Skeletal muscle tissue (tissue), 4 donors: ENCODE measurements around the gene USB1. TPM values are rescaled to one million over a fixed set of nuclear protein-coding genes. Genes with fewer than 3 reads are reported as not detected.

Source experiments
- H3K27ac ChIP-seq: one replicate; pipeline ENCODE4 v1.7.0; 2013; ENCODE audit warnings: mild to moderate bottlenecking, low read depth, low read length, inconsistent platforms
- H3K27me3 ChIP-seq, 3 donors: one replicate each; pipeline ENCODE4 v1.7.0; 2013; ENCODE audit warnings: low read length in 3 of 3; ENCODE audit not compliant: control insufficient read depth in 3 of 3, insufficient read depth in 3 of 3
- H3K36me3 ChIP-seq, 3 donors: one replicate each; pipeline ENCODE4 v1.7.0; 2013; ENCODE audit warnings: low read length in 3 of 3; ENCODE audit not compliant: control insufficient read depth in 3 of 3, insufficient read depth in 3 of 3
- H3K4me1 ChIP-seq, 3 donors: one replicate each; pipeline ENCODE4 v1.7.0; 2013; ENCODE audit warnings: low read length in 3 of 3, mild to moderate bottlenecking in 3 of 3; ENCODE audit not compliant: control insufficient read depth in 3 of 3, insufficient read depth in 3 of 3
- H3K4me3 ChIP-seq, 3 donors: one replicate each; pipeline ENCODE4 v1.7.0; 2013; ENCODE audit warnings: low read length in 3 of 3
- H3K9ac ChIP-seq, 3 donors: one replicate each; pipeline ENCODE4 v1.7.0; 2013; ENCODE audit warnings: low read length in 3 of 3, mild to moderate bottlenecking in 3 of 3, moderate library complexity in 2 of 3, low read depth in 1 of 3
- H3K9me3 ChIP-seq, 3 donors: one replicate each; pipeline ENCODE4 v1.7.0; 2013; ENCODE audit warnings: low read length in 3 of 3; ENCODE audit not compliant: control insufficient read depth in 3 of 3
- total RNA-seq: library from RNA; depleted of rRNA; stranded (reverse); fragments of >200 nt; gene quantifications from one replicate; pipeline ENCODE4 v1.2.3, GENCODE V29; 2014
- donor health status: Osteomylitis.

USB1 gene
- total RNA-seq, 1 donor from 2014 or later = 2.1 TPM

DNA sequence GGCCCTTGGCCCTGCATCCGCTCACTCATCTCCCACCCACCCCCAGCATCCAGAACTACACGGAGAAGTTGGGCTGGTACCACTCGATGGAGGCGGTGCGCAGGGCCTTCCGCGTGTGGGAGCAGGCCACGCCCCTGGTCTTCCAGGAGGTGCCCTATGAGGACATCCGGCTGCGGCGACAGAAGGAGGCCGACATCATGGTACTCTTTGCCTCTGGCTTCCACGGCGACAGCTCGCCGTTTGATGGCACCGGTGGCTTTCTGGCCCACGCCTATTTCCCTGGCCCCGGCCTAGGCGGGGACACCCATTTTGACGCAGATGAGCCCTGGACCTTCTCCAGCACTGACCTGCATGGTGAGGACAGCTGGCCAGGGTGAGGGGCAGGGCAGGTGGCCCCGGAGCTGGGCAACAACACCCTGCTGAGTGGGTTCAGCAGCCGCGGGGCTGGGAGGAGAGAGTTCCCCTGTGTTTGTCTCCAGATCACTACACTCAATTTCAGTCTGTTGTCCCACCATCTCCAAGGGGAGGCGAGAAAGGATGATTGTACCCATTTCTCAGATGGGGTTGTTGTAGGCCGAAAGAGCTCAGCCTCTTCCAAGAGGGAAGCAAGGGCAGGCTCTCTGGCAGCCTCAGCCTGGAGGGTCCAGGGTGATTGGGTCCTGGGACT is 38.8 kb downstream of the USB1 start:
- Histone ChIP-seq H3K27ac (no peak overlapping the region), H3K9ac (no peak overlapping the region), H3K36me3 (peaks cover 36 to 60% (median 39%) of the 10 kb centered on the region in 3 donors), H3K27me3 (no peaks in the 10 kb centered on the region), H3K4me3 (no peak overlapping the region), H3K9me3 (no peaks in the 10 kb centered on the region), H3K4me1 (peaks cover 8 to 19% (median 17%) of the 10 kb centered on the region in 3 donors)

DNA sequence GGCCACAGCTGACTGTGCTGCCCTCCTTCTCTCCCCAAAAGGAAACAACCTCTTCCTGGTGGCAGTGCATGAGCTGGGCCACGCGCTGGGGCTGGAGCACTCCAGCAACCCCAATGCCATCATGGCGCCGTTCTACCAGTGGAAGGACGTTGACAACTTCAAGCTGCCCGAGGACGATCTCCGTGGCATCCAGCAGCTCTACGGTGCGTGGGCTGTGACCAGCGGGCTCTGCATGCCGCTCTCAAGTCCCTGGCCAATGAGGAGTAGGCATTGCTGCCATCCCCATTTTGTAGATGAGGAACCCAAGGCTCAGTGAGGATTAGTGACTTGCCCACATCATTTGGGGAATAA is 39.3 kb downstream of the USB1 start:
- no peak overlapping the region for H3K9ac ChIP-seq
- no peak overlapping the region for H3K4me3 ChIP-seq
- H3K27ac ChIP-seq = no peak overlapping the region
- peaks cover 8 to 14% (median 13%) of the 10 kb centered on the region in 3 donors for H3K4me1 ChIP-seq
- H3K9me3 ChIP-seq = no peaks in the 10 kb centered on the region
- peaks cover 36 to 63% (median 39%) of the 10 kb centered on the region in 3 donors for H3K36me3 ChIP-seq
- no peaks in the 10 kb centered on the region for H3K27me3 ChIP-seq

DNA sequence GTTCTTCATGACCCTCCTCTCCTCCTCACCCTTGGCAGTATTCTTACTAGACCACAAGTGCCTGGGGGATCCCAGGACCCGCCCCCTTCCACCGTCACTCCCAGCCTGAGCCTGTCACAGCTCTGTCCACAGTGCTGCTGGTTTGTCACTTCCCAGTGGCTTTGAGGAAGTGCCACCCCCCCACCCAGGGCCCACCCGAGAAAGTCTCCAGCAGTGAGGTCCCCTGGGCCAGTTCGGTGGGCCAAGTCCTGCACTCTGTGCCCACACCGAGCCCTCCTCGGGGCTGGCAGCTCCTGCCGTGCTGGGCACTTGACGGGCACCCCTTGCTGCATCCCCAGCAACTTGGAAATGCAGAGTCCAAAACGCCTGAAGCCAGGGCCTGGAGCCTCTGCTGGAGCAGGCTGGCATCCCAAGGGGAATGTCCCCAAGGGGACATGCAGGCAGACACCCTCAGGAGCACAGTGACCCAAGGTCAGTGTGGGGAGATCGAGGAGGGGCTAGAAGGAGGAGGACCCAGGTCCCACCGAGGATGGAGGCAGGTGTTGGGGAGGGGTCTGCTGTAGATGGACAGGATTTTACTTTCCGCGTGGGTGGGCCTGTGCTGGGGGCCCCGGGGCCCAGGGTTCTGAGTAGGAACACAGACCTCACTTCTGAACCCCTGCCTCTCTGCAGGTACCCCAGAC is 39.9 kb downstream of the USB1 start:
- H3K4me1 ChIP-seq = peaks cover 4 to 8% (median 7%) of the 10 kb centered on the region in 3 donors
- H3K9ac ChIP-seq = no peak overlapping the region
- no peak overlapping the region for H3K4me3 ChIP-seq
- H3K27ac ChIP-seq = no peak overlapping the region
- H3K9me3 ChIP-seq = no peaks in the 10 kb centered on the region
- H3K27me3 ChIP-seq = no peaks in the 10 kb centered on the region
- peaks cover 36 to 63% (median 39%) of the 10 kb centered on the region in 3 donors for H3K36me3 ChIP-seq

DNA sequence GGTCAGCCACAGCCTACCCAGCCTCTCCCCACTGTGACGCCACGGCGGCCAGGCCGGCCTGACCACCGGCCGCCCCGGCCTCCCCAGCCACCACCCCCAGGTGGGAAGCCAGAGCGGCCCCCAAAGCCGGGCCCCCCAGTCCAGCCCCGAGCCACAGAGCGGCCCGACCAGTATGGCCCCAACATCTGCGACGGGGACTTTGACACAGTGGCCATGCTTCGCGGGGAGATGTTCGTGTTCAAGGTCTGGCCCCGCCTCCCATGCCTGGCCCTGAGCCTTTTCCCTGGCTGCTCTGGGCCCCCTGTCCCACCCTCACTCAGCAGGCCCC is 40.4 kb downstream of the USB1 start:
- Histone ChIP-seq H3K4me3 (no peak overlapping the region), H3K9me3 (no peaks in the 10 kb centered on the region), H3K27me3 (no peaks in the 10 kb centered on the region), H3K27ac (no peak overlapping the region), H3K9ac (no peak overlapping the region), H3K4me1 (peaks cover 2 to 3% (median 2%) of the 10 kb centered on the region in 3 donors), H3K36me3 (peaks cover 36 to 63% (median 39%) of the 10 kb centered on the region in 3 donors)

DNA sequence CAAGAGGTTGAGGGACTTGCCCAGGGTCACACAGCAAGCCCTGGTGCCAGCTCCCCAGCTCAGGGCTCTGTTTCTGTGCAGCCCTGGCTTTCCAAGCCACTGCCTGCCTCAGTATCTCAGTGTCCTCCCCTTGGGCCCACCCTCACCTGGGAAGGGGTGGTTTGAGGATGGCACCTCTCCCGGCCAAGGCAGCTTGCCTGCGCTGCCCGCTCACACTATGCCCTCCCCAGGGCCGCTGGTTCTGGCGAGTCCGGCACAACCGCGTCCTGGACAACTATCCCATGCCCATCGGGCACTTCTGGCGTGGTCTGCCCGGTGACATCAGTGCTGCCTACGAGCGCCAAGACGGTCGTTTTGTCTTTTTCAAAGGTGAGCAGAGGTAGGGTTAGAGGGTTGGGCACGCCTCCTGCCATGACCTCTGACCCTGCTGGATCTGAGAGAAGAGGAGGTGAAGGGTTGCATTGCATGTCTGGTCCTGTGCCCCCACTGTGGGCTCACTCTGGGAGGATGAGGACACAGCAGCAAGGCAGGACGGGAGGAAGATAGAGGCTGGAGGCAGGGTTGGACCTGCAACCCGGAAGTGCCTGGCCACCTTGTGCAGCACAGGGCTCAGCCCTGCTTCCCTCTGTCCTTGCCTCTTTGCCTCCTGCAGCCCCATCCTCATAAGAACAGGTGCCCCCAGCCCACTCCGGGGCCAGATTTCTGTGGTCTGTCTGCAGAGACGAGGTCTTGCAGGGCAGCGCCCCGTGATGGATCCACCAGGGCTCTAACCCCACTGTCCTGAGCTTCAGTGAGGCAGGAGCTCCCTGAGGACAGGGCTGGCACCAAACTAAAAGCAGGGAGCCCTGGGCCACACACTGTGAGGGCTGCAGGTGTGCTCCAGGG is 41.0 kb downstream of the USB1 start:
- H3K27me3 ChIP-seq = no peaks in the 10 kb centered on the region
- no peak overlapping the region for H3K9ac ChIP-seq
- peaks cover 4 to 5% (median 5%) of the 10 kb centered on the region in 3 donors for H3K4me1 ChIP-seq
- no peaks in the 10 kb centered on the region for H3K9me3 ChIP-seq
- peaks cover 36 to 63% (median 39%) of the 10 kb centered on the region in 3 donors for H3K36me3 ChIP-seq
- no peak overlapping the region for H3K4me3 ChIP-seq
- no peak overlapping the region for H3K27ac ChIP-seq

DNA sequence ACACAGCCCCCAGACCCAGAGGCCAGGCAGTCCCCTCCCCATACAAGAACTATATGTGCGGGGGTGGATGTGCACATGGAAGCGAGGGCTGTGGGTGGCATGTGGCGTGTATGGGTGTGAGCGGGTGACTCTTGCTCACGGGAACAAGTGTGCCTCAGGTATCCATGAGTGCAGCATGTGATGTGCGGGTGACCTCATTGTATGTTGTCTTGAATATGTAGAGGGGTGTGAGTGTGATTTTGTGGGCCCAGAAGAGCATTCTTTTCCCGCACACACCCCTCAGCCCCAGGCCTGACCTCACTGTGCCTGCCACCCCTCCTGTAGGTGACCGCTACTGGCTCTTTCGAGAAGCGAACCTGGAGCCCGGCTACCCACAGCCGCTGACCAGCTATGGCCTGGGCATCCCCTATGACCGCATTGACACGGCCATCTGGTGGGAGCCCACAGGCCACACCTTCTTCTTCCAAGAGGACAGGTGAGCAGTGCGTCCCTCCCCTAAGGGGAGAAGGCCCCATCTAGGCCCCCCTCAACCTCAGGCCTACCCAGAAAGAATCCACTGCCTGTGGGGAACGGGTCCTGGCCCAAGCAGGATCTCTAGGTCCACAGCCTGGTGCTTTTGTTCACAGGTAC is 41.8 kb downstream of the USB1 start:
- Histone ChIP-seq H3K9ac (no peak overlapping the region), H3K9me3 (no peaks in the 10 kb centered on the region), H3K4me3 (no peak overlapping the region), H3K36me3 (peaks cover 36 to 60% (median 39%) of the 10 kb centered on the region in 3 donors), H3K27ac (no peak overlapping the region), H3K4me1 (peaks cover 6 to 9% (median 7%) of the 10 kb centered on the region in 3 donors), H3K27me3 (no peaks in the 10 kb centered on the region)

DNA sequence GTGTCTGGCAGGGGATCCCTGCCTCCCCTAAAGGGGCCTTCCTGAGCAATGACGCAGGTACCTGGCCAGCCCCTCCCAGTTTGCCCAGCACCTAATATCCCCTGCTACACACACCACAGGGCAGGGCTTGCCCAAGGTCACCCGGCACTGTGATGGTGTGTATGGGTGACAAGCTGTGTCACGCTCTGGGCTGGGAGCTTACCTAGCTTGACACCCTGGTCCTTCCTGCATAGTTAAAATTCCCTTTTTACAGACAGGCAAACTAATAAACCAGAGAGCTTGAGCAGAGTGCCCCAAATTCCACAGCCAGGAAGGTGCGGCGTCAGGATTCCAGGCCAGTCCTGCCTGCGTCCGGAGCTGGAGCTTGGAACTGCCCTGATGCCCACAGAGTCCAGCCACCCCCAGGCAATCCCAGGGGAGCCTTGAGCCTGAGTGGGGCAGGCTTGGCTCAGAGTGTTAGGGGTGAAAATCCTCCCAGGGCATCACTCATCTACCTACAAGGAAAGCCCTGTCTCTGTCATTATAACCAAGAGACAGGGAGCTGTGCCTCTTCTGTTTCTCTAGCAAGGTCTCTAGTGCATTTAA is 42.5 kb downstream of the USB1 start:
- Histone ChIP-seq H3K9ac (no peak overlapping the region), H3K27ac (no peak overlapping the region), H3K9me3 (no peaks in the 10 kb centered on the region), H3K27me3 (no peaks in the 10 kb centered on the region), H3K36me3 (peaks cover 31 to 55% (median 36%) of the 10 kb centered on the region in 3 donors), H3K4me1 (peaks cover 6 to 11% (median 9%) of the 10 kb centered on the region in 3 donors), H3K4me3 (no peak overlapping the region)

DNA sequence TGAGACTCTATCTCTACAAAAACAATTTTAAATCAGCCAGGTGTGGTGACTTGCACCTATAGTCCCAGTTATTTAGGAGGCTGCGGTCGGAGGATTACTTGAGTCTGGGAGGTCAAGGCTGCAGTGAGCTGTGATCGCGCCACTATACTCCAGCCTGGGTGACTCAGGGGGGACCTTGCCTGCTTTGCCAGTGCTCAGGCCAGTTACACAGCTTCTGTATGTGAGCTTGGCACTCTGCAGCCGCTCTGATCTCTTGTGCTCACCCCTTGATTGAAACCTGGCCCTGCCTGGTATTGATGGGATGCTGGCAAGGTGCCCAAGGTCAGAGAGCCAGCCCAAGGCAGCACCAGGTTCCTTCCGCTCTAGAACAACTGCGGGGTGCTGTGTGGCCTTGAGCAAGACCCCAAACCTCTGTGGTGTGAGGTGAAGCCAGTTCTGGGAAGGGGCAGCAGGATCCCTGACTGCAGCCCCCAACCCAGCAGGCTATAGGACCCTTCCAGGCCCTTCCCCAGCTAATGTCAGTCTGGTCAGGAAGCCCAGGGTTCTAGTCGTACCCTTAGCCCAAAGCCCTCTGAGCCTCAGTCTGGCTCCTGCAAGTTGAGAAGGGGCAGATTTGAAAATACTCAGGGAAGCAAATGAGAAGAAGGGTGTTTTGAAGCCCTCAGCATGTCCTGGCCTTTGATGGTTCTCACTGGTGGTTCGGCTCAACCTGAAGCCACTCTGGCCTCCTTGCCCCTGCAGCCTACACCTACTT is 43.2 kb downstream of the USB1 start:
- H3K4me3 ChIP-seq = no peak overlapping the region
- H3K27me3 ChIP-seq = no peaks in the 10 kb centered on the region
- no peaks in the 10 kb centered on the region for H3K9me3 ChIP-seq
- no peak overlapping the region for H3K27ac ChIP-seq
- peaks cover 11 to 19% (median 16%) of the 10 kb centered on the region in 3 donors for H3K4me1 ChIP-seq
- H3K9ac ChIP-seq = no peak overlapping the region
- H3K36me3 ChIP-seq = peaks cover 31 to 49% (median 36%) of the 10 kb centered on the region in 3 donors

DNA sequence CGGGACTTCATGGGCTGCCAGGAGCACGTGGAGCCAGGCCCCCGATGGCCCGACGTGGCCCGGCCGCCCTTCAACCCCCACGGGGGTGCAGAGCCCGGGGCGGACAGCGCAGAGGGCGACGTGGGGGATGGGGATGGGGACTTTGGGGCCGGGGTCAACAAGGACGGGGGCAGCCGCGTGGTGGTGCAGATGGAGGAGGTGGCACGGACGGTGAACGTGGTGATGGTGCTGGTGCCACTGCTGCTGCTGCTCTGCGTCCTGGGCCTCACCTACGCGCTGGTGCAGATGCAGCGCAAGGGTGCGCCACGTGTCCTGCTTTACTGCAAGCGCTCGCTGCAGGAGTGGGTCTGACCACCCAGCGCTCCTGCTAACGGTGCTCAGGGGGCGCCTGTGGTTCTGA is 43.9 kb downstream of the USB1 start:
- no peak overlapping the region for H3K27ac ChIP-seq
- H3K27me3 ChIP-seq = no peaks in the 10 kb centered on the region
- H3K36me3 ChIP-seq = peaks cover 25 to 44% (median 36%) of the 10 kb centered on the region in 3 donors
- no peak overlapping the region for H3K4me3 ChIP-seq
- no peaks in the 10 kb centered on the region for H3K9me3 ChIP-seq
- H3K9ac ChIP-seq = no peak overlapping the region
- peaks cover 11 to 21% (median 19%) of the 10 kb centered on the region in 3 donors for H3K4me1 ChIP-seq
